Fibroblast of lung (primary cell): ENCODE results near the gene PDE11A. TPM values are rescaled to one million over a fixed set of nuclear protein-coding genes. Genes with fewer than 3 reads are reported as not detected.

Source experiments
- DNase-seq, 2 donors: peaks; one replicate each; pipeline versions ENCODE4 v3.0.0 to v3.0.0-alpha.2; 2010; ENCODE audit warnings: low read depth in 2 of 2
- H2AFZ ChIP-seq: 2 replicates; pipeline ENCODE4 v1.5.1; 2012; ENCODE audit warnings: low read length, control low read depth, inconsistent platforms
- H3K27ac ChIP-seq: 2 replicates; pipeline ENCODE4 v1.5.1; 2011; ENCODE audit warnings: low read length, control low read depth; ENCODE audit not compliant: insufficient read depth
- H3K27me3 ChIP-seq: 2 replicates; pipeline ENCODE4 v1.5.1; 2011; ENCODE audit warnings: mild to moderate bottlenecking, low read length; ENCODE audit not compliant: control insufficient read depth, insufficient read depth
- H3K36me3 ChIP-seq: 2 replicates; pipeline ENCODE4 v1.5.1; 2011; ENCODE audit warnings: low read length; ENCODE audit not compliant: control insufficient read depth, insufficient read depth
- H3K4me1 ChIP-seq: 2 replicates; pipeline ENCODE4 v1.5.1; 2011; ENCODE audit warnings: low read length; ENCODE audit not compliant: control insufficient read depth, insufficient read depth; ENCODE audit errors: extremely low read depth
- H3K4me2 ChIP-seq: 2 replicates; pipeline ENCODE4 v1.5.1; 2011; ENCODE audit warnings: low read length, control low read depth; ENCODE audit not compliant: insufficient read depth; ENCODE audit errors: extremely low read depth
- H3K4me3 ChIP-seq, 4 experiments: fragments of 200-600 bp in 1 of 4; sonication (generic) in 1 of 4; replicated peaks in 1 of 4; 2 replicates each; pipeline ENCODE4 v1.5.1; 2011 to 2016; ENCODE audit warnings: low read length in 4 of 4, low read depth in 3 of 4, mild to moderate bottlenecking in 3 of 4, control low read depth in 2 of 4, inconsistent platforms in 1 of 4, mixed read lengths in 1 of 4; ENCODE audit not compliant: insufficient read depth in 1 of 4; ENCODE audit errors: control extremely low read depth in 1 of 4
- H3K79me2 ChIP-seq: 2 replicates; pipeline ENCODE4 v1.5.1; 2012; ENCODE audit warnings: mild to moderate bottlenecking, low read length, inconsistent platforms; ENCODE audit not compliant: control insufficient read depth, insufficient read depth
- H3K9ac ChIP-seq: 2 replicates; pipeline ENCODE4 v1.5.1; 2011; ENCODE audit warnings: mild to moderate bottlenecking, low read length, control low read depth; ENCODE audit not compliant: insufficient read depth
- H3K9me3 ChIP-seq: 2 replicates; pipeline ENCODE4 v1.5.1; 2012; ENCODE audit warnings: low read depth, low read length; ENCODE audit not compliant: control insufficient read depth, insufficient read depth
- H4K20me1 ChIP-seq: 2 replicates; pipeline ENCODE4 v1.5.1; 2011; ENCODE audit warnings: low read length; ENCODE audit not compliant: control insufficient read depth, insufficient read depth; ENCODE audit errors: extremely low read depth
- CTCF ChIP-seq, 2 donors: IDR thresholded peaks in 1 of 2; conservative IDR thresholded peaks in 1 of 2; 1 replicate in 1 of 2; 2 replicates in 1 of 2; pipeline ENCODE4 v1.5.1; 2011 to 2012; ENCODE audit warnings: low read length in 2 of 2, control low read depth in 1 of 2, inconsistent platforms in 1 of 2, low read depth in 1 of 2, mild to moderate bottlenecking in 1 of 2
- EZH2 ChIP-seq: IDR thresholded peaks from 2 replicates; pipeline ENCODE4 v1.5.1; 2012; ENCODE audit warnings: low read length, control low read depth, mild to moderate bottlenecking; ENCODE audit errors: missing control alignments
- polyA plus RNA-seq, 2 donors: library from polyadenylated mRNA; depleted of rRNA in 1 of 2; stranded (reverse) in 1 of 2; unstranded in 1 of 2; fragments of >200 nt; gene quantifications; 2 replicates each; pipeline ENCODE4 v1.2.1, GENCODE V29; 2011 to 2012; ENCODE audit warnings: missing spikeins in 1 of 2
- total RNA-seq: library from RNA; depleted of rRNA; stranded (reverse); fragments of >200 nt; gene quantifications from 2 replicates; pipeline ENCODE4 v1.2.1, GENCODE V29; 2014

PDE11A gene
- total and polyA plus RNA-seq, 2 donors (not counting 1 experiment from before 2014, with no cell fraction given), result 0.03 to 0.33 TPM

GRCh38 chr2:177902395-177903163 is 170.0 kb downstream of the PDE11A start:
- no peaks in the 10 kb centered on the region for H4K20me1 ChIP-seq
- H3K4me2 ChIP-seq, result no peak overlapping the region
- TF ChIP-seq EZH2 (no peak), CTCF (conservative IDR thresholded peaks at IDR 0.05 in 1 of 2, IDR thresholded peaks at IDR 0.05 in 1 of 2; ENCODE audit: low read depth in 1 of 2, low read length in 2 of 2) (no peak)
- no peak overlapping the region for H2AFZ ChIP-seq
- H3K9ac ChIP-seq, result no peak overlapping the region
- no peak overlapping the region for H3K27ac ChIP-seq
- no peak for DNase-seq
- no peaks in the 10 kb centered on the region for H3K27me3 ChIP-seq
- no peaks in the 10 kb centered on the region for H3K79me2 ChIP-seq
- no peaks in the 10 kb centered on the region for H3K9me3 ChIP-seq
- no peaks in the 10 kb centered on the region for H3K36me3 ChIP-seq
- H3K4me1 ChIP-seq, result no peaks in the 10 kb centered on the region
- H3K4me3 ChIP-seq, result no peak overlapping the region

- H3K27me3 ChIP-seq, result no peaks in the 10 kb centered on the region
- no peaks in the 10 kb centered on the region for H3K9me3 ChIP-seq
- no peak overlapping the region for H3K4me2 ChIP-seq
- H3K27ac ChIP-seq, result no peak overlapping the region
- no peaks in the 10 kb centered on the region for H3K79me2 ChIP-seq
- TF ChIP-seq CTCF (conservative IDR thresholded peaks at IDR 0.05 in 1 of 2, IDR thresholded peaks at IDR 0.05 in 1 of 2; ENCODE audit: low read depth in 1 of 2, low read length in 2 of 2) (no peak), EZH2 (no peak)
- no peaks in the 10 kb centered on the region for H3K36me3 ChIP-seq
- no peak for DNase-seq
- no peaks in the 10 kb centered on the region for H3K4me1 ChIP-seq
- no peak overlapping the region for H2AFZ ChIP-seq
- H4K20me1 ChIP-seq, result no peaks in the 10 kb centered on the region
- no peak overlapping the region for H3K9ac ChIP-seq
- H3K4me3 ChIP-seq, result no peak overlapping the region
These were observed 172.5 kb downstream of the PDE11A start for GRCh38 chr2:177900082-177900481.

- H3K9ac ChIP-seq, result no peak overlapping the region
- no peak overlapping the region for H2AFZ ChIP-seq
These were observed 175.3 kb downstream of the PDE11A start for GRCh38 chr2:177897278-177897677.

More at GRCh38 chr2:177897278-177897677, 175.3 kb downstream of the PDE11A start:
- no peaks in the 10 kb centered on the region for H3K36me3 ChIP-seq
- H3K9me3 ChIP-seq, result no peaks in the 10 kb centered on the region
- no peak for TF ChIP-seq EZH2
- TF ChIP-seq CTCF (conservative IDR thresholded peaks at IDR 0.05 in 1 of 2, IDR thresholded peaks at IDR 0.05 in 1 of 2; ENCODE audit: low read depth in 1 of 2, low read length in 2 of 2), result no peak
- H3K79me2 ChIP-seq, result no peaks in the 10 kb centered on the region
- DNase-seq, result no peak
- no peak overlapping the region for H3K4me3 ChIP-seq
- H3K4me2 ChIP-seq, result no peak overlapping the region
- no peak overlapping the region for H3K27ac ChIP-seq
- no peaks in the 10 kb centered on the region for H3K27me3 ChIP-seq
- H3K4me1 ChIP-seq, result no peaks in the 10 kb centered on the region
- H4K20me1 ChIP-seq, result no peaks in the 10 kb centered on the region
